Activated T-helper 1 cell treated with anti-CD3 and anti-CD28 coated beads, Interleukin-2, amount 50 U/mL, for 16 hours (primary cell): Measurements from ENCODE around the gene TMEM222.

Experiments
- DNase-seq, 2 donors: peaks; one replicate each; pipeline ENCODE4 v3.0.0-alpha.2; 2020; ENCODE audit warnings: low read depth in 1 of 2, low spot score in 1 of 2

The TMEM222 gene

DNA sequence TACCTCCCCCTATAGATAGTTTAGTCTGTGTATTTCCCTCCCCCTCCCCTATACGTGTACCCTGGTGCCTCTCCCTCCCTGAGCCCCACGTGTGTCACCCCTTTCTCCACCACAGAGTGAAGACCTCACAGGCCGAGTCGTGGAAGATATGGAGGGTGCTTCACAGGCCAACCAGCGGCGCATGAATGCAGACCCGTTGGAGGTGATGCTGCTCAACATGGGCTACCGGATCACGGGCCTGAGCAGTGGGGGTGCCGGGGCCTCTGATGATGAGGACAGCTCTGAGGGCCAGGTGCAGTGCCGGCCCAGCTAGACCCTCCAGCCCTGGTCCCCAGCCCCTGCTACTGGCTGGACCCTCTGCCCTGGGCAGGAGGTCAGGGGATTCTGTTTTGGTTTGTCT is 15.9 kb upstream of the TMEM222 start:
- no peak for DNase-seq

DNA sequence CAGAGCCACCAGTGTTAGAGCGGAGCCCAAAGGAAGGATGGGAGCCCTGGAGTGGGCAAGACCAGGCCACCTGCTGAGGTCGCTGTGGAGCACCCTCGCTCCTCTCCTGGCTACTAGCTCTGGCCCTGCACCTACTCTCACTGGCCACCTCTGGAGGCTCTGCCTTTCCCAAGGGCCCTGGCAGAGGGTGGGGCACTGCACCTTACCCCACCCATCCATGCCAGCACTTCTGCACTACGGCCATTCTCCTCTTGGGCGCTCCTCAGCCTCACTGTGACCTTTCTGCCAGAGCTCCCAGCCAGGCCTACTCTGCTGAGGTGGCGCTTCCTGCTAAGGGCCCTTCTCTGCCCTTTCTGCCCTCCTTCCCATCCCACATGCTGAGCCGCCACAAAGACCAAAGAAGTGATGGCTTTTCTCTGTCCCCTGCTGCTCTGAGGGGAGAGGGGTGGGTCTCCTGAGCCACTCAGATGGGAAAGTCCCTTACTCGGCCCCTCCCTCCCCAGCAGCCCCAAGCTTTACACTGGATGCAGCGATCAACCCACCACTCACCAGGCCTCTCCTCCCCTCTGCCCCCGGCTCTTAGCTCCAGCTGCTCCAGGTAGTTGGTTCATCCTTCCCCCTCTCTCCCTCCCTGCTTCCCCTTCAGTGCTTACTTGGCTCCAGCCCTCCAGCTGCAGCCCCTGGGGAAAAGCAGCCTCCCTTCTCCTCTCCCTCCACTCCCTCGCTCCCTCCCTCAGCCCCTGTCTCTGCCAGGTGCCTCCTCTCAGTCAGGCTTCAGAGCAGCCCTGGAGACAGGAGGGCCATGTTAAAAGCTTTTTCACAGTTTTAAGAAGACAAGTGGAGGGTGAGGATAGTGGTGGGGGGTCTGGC is 14.8 kb upstream of the TMEM222 start:
- no peak for DNase-seq

DNA sequence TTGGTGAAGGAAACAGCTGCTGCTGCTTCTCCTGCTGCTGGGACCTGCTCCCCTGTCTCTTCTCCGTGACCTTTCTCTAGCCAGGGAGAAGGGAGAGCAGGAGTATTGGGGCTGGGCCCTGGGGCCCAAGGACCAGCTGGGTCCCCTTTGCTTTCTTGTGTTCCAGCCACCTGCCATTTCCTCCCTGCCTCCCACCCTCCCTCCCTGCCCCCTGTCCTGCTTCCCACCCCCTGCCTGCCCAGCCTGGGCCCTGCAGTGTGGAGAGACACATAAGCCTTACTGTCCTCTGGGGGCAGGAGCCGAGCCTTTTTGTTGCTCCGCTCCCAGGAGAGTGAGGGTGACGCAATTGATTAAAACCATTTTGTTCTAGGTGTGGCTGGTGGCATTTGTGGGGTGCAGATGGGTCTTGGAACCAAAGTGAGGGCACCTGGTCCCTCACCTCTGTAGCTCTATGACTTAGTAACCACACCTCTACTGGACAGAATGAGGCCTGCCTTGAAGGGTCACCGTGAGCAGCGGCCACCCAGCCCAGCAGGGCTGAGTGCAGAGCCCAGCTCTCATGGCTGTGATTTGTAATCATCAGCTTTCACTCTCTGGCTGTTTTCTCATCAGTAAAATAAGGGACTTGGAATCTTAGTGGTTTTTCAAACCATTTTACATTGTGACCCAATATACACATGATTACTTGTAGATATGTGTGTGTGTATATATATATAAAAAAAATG is 13.9 kb upstream of the TMEM222 start:
- no peak for DNase-seq

DNA sequence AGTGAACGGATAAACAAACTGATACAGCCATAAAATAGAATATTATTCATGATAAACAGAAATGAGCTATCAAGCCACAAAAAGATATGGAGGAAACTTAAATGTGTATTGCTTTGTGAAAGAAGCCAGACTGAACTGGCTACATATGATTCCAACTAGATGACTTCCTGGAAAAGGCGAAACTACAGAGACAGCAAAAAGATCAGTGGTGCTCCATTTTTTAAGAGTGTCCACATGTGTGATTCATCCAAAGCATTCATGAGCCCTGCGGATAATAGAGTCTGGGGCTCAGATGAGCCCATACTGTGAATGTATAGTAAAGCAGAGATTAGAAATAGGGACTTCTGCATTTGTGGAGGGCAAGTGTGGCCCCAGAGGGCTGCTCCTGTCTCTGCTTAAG is 7.8 kb upstream of the TMEM222 start:
- no peak for DNase-seq

DNA sequence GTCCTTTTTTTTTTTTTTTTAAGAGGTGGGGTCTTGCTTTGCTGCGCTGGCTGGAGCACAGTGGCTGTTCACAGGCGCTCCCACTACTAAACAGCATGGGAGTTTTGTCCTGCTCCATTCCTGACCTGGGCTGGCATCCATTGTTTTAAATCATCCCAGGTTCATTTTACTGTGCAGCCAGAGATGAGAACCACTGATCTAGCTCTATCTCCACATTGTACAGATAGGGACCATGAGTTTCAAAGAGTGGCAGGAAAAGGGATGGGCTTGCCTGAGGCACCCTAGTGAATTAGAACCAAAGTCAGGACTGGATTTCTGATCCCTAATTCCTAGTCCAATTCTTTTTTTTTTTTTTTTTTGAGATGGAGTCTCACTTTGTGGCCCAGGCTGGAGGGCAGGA is 7.2 kb upstream of the TMEM222 start:
- DNase-seq: no peak

DNA sequence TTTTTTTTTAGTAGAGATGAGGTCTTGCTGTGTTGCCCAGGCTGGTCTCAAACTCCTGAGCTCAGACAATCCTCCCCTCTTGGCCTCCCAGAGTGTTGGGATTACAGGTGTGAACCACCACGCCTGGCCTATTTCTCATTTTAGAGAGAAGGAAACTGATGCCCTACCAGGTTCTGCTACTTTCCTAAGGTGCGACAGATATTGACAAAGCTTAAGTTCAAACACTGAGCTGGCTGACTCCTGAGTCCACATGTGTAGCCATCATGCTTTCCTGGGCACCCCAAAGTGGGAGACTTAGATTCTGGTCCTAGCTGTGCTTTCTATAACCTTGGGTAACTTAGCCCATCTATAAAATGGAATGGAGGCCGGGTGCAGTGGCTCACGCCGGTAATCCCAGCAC is 5.1 kb upstream of the TMEM222 start:
- DNase-seq: no peak

DNA sequence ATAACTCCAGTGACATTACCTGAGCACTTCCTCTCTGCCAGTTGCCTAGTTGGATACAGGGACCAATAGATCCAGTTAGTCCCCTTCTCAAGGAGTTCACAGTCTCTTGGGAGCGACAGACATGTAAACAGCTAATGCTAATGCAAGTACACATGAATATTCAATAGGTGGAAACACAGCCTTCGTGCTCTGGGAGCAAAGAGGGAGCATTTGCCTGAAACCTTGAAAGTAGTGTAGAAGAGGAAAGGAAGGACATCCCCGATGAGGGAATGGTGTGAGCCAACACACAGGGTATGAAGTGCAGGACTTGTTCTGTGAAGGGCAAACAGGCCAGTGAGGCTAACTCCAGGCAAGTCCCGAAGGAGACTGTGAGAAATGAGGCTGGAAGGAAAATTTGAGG is 3.8 kb upstream of the TMEM222 start:
- DNase-seq: no peak

DNA sequence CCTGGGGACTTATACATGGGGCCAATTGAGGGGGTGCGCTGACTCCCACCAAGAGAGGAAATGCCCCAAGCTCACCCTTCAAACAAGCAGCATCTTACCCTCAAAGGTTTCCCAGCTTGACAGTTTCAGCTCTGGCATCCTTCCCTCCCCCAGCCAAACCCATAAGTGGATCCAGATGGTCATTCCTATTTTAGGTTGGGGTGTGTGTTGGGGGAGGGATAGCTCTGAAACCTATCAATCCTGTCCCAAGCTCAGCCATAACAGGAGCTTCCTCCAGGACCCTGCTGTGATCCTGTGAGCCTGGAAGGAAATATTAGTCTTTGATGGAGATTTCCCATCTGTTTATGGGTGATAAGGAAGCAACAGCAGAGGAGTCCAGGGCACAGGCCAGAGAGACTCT is 3.4 kb upstream of the TMEM222 start:
- DNase-seq: no peak

DNA sequence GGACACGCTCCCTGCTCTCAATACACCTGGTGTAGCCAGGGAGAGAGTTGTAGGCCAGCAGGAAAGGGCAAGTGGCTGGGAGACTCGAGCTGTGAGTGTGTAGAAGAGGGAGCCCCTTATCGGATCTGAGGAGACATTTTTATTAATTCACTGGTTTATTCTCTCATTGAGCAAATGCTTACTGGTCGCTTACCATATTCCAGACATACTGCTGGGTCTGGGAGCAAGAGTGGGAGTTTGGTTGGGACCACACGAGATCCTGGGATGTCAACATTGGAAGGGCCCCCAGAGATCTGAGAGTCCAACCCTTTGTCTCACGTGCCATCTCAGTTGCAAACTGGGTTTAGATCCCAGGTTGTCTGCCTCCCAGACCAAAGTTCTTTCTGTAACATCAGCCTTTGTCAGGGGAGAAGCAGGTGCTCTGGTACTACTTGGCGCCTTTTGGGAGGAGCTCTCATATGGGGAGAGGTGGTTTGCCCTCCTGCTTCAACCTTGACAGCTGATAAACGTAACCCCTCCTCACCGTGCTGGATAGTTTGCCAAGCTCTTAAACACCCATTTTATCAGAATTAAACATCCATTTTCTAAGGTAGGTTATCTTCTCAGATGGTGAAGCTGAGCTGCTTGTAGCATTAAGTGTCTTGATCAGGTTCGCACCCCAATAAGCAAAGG is 742 bp downstream of the TMEM222 start:
- DNase-seq: no peak

DNA sequence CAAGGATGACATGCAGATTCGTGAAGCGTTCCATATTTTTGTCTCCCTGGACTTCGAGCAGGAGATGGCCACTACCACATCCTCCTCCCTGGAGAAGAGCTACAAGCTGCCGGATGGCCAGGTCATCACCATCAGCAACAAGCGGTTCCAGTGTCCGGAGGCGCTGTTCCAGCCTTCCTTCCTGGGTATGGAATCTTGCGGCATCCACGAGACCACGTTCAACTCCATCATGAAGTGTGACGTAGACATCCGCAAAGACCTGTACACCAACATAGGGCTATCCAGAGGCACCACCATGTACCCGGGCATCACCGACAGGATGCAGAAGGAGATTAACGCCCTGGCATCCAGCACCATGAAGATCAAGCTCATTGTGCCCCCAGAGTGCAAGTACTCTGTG is 3.3 kb downstream of the TMEM222 start:
- no peak for DNase-seq

DNA sequence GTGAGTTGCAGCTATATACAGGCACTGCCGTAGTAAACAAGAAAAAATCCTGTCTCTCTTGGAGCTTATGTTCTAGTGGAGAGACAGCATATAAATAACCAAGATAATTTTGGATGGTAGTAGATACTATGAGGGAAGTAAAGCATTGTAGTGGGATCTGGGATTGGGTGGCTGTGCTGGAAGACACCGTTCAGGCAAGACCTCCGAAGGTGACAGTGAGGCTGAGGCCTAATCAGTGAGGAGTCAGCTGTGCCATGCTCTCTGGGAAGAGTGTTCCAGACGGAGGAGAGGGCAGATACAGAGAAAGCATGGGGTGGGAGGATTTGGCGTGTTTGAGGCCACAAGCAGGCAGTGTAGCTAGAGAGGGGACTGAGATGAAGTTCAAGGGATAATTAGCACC is 6.0 kb downstream of the TMEM222 start:
- DNase-seq: no peak

DNA sequence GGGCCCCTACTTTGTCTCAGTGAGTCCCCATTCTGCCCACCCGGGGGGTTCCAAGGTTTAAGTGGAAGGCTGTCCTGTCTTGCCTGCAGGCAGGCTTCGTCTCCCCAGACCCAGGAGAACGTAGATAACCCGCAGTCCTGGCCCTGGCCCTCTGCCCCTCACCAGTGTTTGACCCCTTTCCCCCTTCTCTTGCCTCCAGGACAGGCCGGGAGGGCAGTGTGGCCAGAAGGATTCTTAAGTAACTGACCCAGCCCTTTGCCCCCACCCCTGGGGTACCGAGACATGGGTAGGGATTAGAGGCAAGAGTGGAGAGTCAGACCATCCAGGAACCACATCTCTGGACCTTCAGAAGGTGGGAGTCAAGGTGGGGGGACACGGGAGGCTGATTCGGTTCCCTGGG is 8.8 kb downstream of the TMEM222 start:
- no peak for DNase-seq

DNA sequence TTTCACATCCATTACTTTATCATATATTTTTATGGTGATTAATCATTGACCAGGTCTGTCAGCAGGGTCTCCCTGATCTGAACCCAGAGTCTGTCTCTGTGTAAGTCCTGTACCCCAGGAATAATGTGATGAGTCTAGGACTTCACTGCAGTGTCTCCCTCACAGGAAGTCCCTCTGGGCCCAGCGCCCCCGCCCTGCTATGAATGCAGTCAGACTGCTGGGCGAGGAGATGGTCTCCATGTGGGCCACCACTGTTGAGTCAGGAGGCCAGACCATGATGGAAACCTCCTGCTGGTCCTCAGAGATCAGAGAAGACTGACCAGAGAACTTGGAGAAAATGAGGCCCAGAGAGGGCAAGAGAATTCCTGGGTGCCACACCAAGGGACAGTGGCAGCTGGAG is 9.5 kb downstream of the TMEM222 start:
- no peak for DNase-seq

DNA sequence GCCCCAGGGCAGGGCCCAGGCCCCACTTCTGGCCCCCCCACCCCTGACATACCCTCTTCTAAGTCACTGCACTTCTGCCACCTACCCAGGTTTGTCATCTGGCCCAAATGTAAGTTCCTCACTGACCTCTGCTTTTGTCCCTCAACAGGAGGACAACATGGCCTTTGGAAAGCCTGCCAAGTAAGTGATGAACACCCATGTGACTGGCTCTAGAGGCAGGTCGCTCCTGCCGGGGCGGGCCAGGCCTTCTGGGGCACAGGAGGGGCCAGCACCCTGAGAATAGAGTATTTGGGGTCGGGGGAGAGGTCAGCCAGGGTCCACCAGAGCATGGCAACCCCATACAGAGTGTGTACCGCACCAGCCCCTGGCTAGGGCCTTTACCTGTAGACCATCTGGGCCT is 10.0 kb downstream of the TMEM222 start:
- no peak for DNase-seq

DNA sequence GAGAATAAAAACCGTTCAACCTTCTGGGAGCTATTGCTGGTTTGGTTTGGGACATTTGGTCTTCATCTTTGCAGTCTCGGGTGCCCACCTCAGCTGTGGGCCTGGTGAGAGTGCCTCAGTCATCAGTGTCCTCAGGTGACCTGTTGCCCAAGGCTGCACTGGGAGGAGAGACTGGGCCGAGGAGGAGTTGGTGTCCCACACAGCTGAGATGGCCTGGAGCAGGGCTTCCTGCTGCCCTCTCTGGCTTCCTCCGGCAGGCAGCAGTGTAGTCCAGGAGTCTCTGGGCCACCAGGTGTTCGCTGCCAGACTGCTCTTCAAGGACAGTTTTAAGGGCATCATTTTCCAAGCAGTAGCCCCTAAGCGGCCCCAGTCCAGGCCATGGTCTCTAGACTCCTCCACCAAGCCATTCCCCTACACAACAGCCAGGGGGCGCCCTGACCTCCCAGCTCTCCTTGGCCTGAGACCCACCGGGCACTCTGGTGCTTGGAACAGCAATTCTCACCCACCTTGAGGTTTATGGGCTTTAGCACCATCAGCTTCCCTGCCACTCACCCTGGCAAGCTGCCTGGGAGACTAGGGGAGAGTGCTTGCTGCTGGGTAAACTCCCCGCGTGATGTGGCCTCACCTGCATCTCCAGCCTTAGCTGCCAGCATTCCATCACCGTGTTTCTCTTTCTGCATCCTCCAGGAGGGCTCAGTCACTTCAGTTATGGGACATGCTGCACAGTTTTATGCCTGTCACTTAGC is 10.7 kb downstream of the TMEM222 start:
- DNase-seq: peak; percentile 26 to 29

DNA sequence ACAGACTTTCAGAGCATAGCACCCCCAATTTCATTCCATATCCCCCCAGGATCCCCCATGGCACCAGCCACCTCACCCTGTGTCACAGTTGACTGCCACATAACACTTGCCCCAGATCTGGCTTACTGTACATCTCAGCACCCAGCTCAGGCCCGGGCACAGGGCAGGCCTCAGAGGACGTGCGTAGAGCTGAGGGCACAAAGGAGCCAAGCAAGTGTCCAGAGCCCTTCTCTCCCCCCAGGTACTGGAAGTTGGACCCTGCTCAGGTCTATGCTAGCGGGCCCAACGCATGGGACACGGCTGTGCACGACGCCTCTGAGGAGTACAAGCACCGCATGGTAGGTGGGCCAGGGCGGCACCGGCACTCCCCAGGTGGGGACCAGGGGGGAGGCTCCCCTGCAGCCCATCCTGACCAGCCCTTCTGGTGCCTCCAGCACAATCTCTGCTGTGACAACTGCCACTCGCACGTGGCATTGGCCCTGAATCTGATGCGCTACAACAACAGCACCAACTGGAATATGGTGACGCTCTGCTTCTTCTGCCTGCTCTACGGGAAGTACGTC is 11.8 kb downstream of the TMEM222 start:
- no peak for DNase-seq

DNA sequence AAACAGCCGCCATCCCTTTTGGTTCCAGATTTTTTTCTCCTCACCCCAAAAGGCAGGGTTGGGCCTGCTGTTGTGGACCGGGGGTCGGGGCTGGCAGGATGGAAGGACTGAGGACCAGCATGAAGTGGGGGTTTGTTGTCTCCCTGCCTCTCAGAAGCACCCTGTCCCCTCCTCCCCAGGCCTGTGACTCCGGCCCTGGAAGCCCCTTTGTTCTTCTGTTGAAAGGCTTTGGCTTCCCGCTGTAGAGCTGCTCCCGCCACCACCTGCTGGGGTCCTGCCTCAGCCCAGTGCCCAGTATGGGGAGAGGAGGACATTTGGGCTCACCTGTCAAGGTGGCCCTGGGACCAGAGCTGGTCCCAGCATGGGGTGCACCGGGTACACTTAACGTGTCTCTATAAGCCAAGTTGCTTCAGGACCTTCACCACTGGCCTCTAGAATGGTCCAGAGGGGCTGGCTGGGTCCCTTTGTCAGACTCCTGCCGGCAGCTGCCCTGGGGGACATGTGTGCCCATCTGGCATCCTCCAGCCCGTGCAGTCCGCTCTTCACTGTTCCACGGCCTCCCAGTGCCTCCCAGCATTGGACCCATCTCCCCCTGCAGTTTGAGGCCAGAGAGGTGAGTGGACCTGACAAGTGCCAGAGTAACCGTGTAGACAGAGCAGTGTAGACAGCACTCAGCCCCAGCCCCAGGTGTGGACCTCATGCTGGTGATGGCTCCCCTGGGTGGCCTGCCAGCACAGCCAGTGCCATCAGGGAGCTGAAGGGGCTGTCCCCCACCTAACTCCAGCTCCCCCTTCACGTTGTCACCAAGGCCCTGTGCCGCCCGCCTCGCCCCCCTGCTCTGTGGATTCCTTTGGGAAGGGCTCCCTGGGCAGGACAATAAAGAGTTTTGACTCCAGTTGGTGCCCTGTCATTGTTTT is 13.8 kb downstream of the TMEM222 start:
- DNase-seq: no peak

DNA sequence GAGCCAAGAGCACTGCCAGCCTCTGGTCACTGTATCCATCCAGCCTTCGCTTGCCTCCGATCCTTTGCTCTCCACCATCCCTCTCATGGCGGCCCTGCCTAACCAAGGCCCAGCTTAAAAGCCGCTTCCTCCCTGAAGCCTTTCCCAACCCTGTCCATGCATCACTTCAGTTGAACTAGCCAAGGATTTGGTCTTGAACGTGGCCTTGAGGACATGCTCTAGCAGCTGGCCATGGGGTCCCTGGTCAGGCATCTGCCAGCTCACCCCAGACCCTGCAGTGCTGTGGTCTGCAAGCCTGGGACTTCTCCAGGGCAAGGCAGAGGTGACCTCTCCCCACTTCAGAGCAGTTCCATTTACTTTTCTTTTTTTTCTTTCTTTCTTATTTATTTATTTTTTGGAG is 14.8 kb downstream of the TMEM222 start:
- no peak for DNase-seq

DNA sequence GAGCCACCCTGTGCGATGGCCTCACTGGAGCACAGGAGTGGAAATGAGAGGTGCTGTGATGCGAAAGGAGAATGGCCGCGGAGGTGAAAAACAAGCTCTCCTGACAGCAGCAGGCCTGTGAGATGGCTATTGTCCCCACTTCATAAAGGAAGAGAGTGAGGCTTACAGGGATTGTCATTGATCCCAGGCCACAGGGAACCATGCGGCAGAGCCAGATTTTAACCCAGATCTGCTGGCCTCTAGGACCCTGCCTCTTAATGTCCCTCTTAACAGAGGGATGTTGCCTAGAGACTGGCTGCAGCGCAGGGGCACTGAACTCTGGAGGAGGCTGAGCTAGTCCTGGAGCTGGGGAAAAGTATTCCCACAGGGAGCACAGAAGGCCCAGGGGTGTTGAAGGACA is 16.8 kb downstream of the TMEM222 start:
- no peak for DNase-seq

DNA sequence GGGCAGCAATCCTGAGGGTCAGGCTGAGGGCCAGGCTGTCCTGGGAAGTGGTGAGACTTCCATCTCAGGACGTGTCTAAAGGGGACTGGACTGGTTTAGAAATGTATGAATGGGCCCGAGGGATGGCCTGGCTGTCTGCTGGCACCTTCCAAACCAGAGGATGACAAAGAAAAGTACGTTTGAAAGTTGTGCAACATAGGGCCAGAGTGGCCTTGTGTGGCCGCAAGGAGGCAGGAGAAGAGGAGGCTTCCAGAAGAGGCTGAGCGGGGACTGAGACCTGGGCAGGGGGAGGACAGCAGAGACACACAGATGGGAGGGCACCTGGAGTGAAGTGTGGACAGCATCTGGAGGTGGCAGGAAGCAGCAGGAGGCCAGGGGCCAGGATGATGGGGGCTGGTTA is 17.2 kb downstream of the TMEM222 start:
- DNase-seq: no peak
